Stimulated activated CD4-positive, alpha-beta T cell treated with anti-CD3 and anti-CD28 coated beads, TNF-alpha, amount 100 ng/mL, for 48 hours (primary cell): ENCODE data around the gene KLHL11.
A peak's percentile ranks its signal among the peaks of the same experiment; 100 is the strongest.
"Not testable (repeated sequence)": the region's sequence is repeated elsewhere in the genome, so short reads cannot be mapped to it uniquely, and the experiment has no call there.

Source experiments
- DNase-seq, 3 donors: peaks; one replicate each; pipeline ENCODE4 v3.0.0-alpha.2; 2020; ENCODE audit warnings: low read depth in 3 of 3

Gene KLHL11

GRCh38 chr17:41837761-41838538, 27.3 kb downstream of the KLHL11 start, which contains the start of gene KLHL10:
Gene KLHL10 (plus strand): TSS chr17:41837825. CDS start chr17:41837933, 108 bp downstream.
- DNase-seq, result no peak

GRCh38 chr17:41836550-41837196, 28.6 kb downstream of the KLHL11 start:
- DNase-seq, result no peak

- DNase-seq, result peak in 2 of 3 donors; percentile 21 to 47
Measured at GRCh38 chr17:41835800-41836549, 29.2 kb downstream of the KLHL11 start, which contains the start of gene NT5C3B. Gene NT5C3B (minus strand): TSS chr17:41836232. CDS start chr17:41836193, 39 bp downstream.

GRCh38 chr17:41835214-41835799, 29.9 kb downstream of the KLHL11 start:
- no peak for DNase-seq

GRCh38 chr17:41829961-41830360, 35.3 kb downstream of the KLHL11 start:
- not testable (repeated sequence) for DNase-seq

- no peak for DNase-seq
Measured at GRCh38 chr17:41825175-41825845, 39.9 kb downstream of the KLHL11 start.

GRCh38 chr17:41824086-41824485, 41.1 kb downstream of the KLHL11 start:
- no peak for DNase-seq

- DNase-seq, result no peak
Measured at GRCh38 chr17:41823580-41823979, 41.6 kb downstream of the KLHL11 start.

- no peak for DNase-seq
Measured at GRCh38 chr17:41823141-41823524, 42.1 kb downstream of the KLHL11 start.

- DNase-seq, result no peak
Measured at GRCh38 chr17:41822216-41823140, 42.7 kb downstream of the KLHL11 start.

GRCh38 chr17:41821776-41822175, 43.4 kb downstream of the KLHL11 start:
- no peak for DNase-seq

- no peak for DNase-seq
Measured at GRCh38 chr17:41818024-41818423, 47.2 kb downstream of the KLHL11 start.

GRCh38 chr17:41816637-41817320, 48.4 kb downstream of the KLHL11 start:
- DNase-seq, result no peak

- DNase-seq, result no peak
Measured at GRCh38 chr17:41814195-41814594, 51.0 kb downstream of the KLHL11 start.

GRCh38 chr17:41813699-41814124, 51.5 kb downstream of the KLHL11 start:
- no peak for DNase-seq

GRCh38 chr17:41813152-41813680, 52.0 kb downstream of the KLHL11 start:
- DNase-seq, result no peak

GRCh38 chr17:41812381-41813151, 52.7 kb downstream of the KLHL11 start, which contains the start of gene FKBP10:
Gene FKBP10 (plus strand): TSS chr17:41813004. CDS start chr17:41813035, 31 bp downstream.
- no peak for DNase-seq
